Thoracic aorta (tissue), 2 donors: ENCODE data around the gene C5orf34. TPM values are rescaled to one million over a fixed set of nuclear protein-coding genes. Genes with fewer than 3 reads are reported as not detected.

Experiments used
- ATAC-seq: fragments of 150-250 bp; one replicate; pipeline ENCODE4 v1.8.0; 2017; ENCODE audit warnings: low read depth; ENCODE audit not compliant: insufficient number of reproducible peaks, low FRiP score
- DNase-seq: peaks from one replicate; pipeline ENCODE4 v3.0.0-alpha.2; 2020; ENCODE audit warnings: low spot score
- H3K27ac ChIP-seq, 2 donors: fragments of 200-600 bp; sonication (generic); 1 replicate in 1 of 2; 2 replicates in 1 of 2; pipeline ENCODE4 v1.5.1; 2016; ENCODE audit warnings: mild to moderate bottlenecking in 2 of 2, moderate library complexity in 2 of 2
- H3K27me3 ChIP-seq: fragments of 200-600 bp; sonication (generic); replicated peaks from 2 replicates; pipeline ENCODE4 v1.6.0; 2016; ENCODE audit warnings: mild to moderate bottlenecking; ENCODE audit not compliant: insufficient read depth
- H3K36me3 ChIP-seq: fragments of 200-600 bp; sonication (generic); one replicate; pipeline ENCODE4 v1.5.1; 2016
- H3K4me1 ChIP-seq, 2 donors: fragments of 200-600 bp; sonication (generic); 1 replicate in 1 of 2; 2 replicates in 1 of 2; pipeline versions ENCODE4 v1.5.1 to v1.6.0; 2016; ENCODE audit warnings: low read depth in 2 of 2, mild to moderate bottlenecking in 1 of 2; ENCODE audit not compliant: control insufficient read depth in 1 of 2
- H3K4me3 ChIP-seq: fragments of 200-600 bp; sonication (generic); 2 replicates; pipeline ENCODE4 v1.5.1; 2016; ENCODE audit warnings: mild to moderate bottlenecking
- H3K9me3 ChIP-seq: fragments of 200-600 bp; sonication (generic); 2 replicates; pipeline ENCODE4 v1.5.1; 2016
- total RNA-seq, 2 donors: library from RNA; depleted of rRNA; stranded (reverse); fragments of >200 nt; gene quantifications; one replicate each; pipeline versions ENCODE4 v1.1.0 to v1.2.3, GENCODE V29; 2016
- TF ChIP-seq, protein P1 (sequence below): fragments of 200-600 bp; sonication (generic); IDR thresholded peaks from one replicate; pipeline ENCODE4 v1.5.1; 2019; ENCODE audit warnings: antibody characterized with exemption

The C5orf34 gene
- total RNA-seq, 2 donors from 2014 or later = 0.85 to 3.0 TPM

DNA sequence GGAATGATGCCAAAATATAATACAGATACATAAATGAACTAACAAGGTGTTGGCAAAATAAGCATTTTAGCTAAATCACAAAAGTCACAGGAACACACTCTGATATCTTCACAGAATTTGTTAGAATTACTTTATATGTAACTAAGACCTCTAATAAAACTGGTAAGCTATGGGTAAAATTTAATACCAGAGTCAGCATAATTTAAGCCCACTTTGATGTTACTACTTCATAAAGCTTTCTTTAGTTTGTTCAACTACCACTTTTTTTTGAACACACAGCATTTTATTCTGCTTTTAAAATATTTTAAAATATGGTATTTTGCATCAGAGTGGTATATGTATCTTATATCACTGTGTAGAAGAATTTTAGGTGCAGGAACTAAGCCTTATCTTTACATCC is 22.0 kb upstream of the C5orf34 start:
- Histone ChIP-seq H3K27me3 (no peaks in the 10 kb centered on the region), H3K36me3 (peaks cover 35% of the 10 kb centered on the region), H3K9me3 (no peaks in the 10 kb centered on the region), H3K4me1 (no peaks in the 10 kb centered on the region), H3K27ac (no peak overlapping the region), H3K4me3 (no peak overlapping the region)
- DNase-seq (no peak), ATAC-seq (no peak)
- TF ChIP-seq, protein P1, sequence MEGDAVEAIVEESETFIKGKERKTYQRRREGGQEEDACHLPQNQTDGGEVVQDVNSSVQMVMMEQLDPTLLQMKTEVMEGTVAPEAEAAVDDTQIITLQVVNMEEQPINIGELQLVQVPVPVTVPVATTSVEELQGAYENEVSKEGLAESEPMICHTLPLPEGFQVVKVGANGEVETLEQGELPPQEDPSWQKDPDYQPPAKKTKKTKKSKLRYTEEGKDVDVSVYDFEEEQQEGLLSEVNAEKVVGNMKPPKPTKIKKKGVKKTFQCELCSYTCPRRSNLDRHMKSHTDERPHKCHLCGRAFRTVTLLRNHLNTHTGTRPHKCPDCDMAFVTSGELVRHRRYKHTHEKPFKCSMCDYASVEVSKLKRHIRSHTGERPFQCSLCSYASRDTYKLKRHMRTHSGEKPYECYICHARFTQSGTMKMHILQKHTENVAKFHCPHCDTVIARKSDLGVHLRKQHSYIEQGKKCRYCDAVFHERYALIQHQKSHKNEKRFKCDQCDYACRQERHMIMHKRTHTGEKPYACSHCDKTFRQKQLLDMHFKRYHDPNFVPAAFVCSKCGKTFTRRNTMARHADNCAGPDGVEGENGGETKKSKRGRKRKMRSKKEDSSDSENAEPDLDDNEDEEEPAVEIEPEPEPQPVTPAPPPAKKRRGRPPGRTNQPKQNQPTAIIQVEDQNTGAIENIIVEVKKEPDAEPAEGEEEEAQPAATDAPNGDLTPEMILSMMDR = no peak

GRCh38 chr5:43533646-43534045 is 18.7 kb upstream of the C5orf34 start:
- Histone ChIP-seq H3K36me3 (peaks cover 38% of the 10 kb centered on the region), H3K27me3 (no peaks in the 10 kb centered on the region), H3K9me3 (no peaks in the 10 kb centered on the region), H3K4me1 (no peaks in the 10 kb centered on the region), H3K4me3 (no peak overlapping the region), H3K27ac (no peak overlapping the region)
- ATAC-seq (no peak), DNase-seq (no peak)
- TF ChIP-seq, protein P1 = no peak

DNA sequence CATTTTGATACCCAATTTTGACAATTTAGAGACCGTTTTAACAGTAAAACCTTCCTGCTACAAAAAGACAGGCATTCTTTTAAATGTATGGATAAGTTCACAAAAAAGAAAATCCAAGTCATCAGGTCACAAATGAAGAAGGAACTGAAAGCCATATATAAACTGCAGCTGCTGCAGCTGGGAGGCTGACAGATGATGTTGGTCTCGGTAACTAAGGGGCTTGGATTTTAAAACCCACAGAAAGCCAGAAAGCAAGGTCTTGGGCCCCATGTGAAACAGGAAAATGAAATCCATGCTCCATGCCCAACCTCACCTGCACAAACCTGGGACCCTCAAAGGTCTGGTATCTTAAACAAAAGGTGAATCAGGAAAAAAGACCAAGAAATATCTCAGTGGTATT is 15.7 kb upstream of the C5orf34 start:
- Histone ChIP-seq H3K4me1 (no peaks in the 10 kb centered on the region), H3K4me3 (no peak overlapping the region), H3K9me3 (no peaks in the 10 kb centered on the region), H3K27ac (no peak overlapping the region), H3K27me3 (no peaks in the 10 kb centered on the region), H3K36me3 (peaks cover 31% of the 10 kb centered on the region)
- DNase-seq (no peak), ATAC-seq (no peak)
- TF ChIP-seq, protein P1 = no peak

GRCh38 chr5:43523662-43524072 is 8.7 kb upstream of the C5orf34 start:
- H3K36me3 ChIP-seq = peaks cover 20% of the 10 kb centered on the region
- DNase-seq (no peak), ATAC-seq (no peak)
- no peaks in the 10 kb centered on the region for H3K4me1 ChIP-seq
- no peaks in the 10 kb centered on the region for H3K9me3 ChIP-seq
- H3K27me3 ChIP-seq = no peaks in the 10 kb centered on the region
- TF ChIP-seq, protein P1 = no peak
- H3K27ac ChIP-seq = no peak overlapping the region
- no peak overlapping the region for H3K4me3 ChIP-seq

DNA sequence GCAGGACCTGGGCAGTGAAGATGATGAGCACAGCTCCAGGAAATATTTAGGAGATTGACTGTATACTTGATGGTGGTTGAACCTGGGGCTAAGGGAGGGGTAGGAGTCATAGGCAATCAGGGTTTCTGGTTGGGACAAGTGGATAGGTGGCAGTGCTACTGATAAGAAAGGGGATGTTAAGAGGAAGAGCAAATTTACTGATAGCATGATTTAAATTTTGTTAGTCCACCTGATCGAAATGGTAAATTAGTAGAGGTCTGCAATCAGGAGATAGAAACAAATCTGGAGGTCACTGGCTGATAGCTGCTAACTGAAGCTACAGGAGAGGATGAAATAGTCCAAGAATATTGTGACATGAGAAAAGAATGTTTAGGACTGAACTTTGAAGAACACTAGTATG is 5.7 kb upstream of the C5orf34 start:
- peaks cover 0 to 2% of the 10 kb centered on the region in 2 donors for H3K4me1 ChIP-seq
- TF ChIP-seq, protein P1 = no peak
- DNase-seq = no peak
- H3K36me3 ChIP-seq = peaks cover 14% of the 10 kb centered on the region
- H3K27me3 ChIP-seq = no peaks in the 10 kb centered on the region
- no peak overlapping the region for H3K27ac ChIP-seq
- H3K4me3 ChIP-seq = no peak overlapping the region
- no peak for ATAC-seq
- H3K9me3 ChIP-seq = no peaks in the 10 kb centered on the region
